Activated CD8-positive, alpha-beta memory T cell treated with anti-CD3 and anti-CD28 coated beads, Interleukin-2, amount 50 U/mL, for 48 hours (primary cell): ENCODE results near the gene SELENOT.

Experiments
- DNase-seq: peaks from one replicate; pipeline ENCODE4 v3.0.0-alpha.2; 2020

Gene SELENOT

GRCh38 chr3:150673966-150674365 is 70.8 kb downstream of the SELENOT start:
- no peak for DNase-seq

GRCh38 chr3:150675587-150675986 is 72.5 kb downstream of the SELENOT start:
- DNase-seq, result no peak
